ENCODE measurements around the gene ARL3. TPM values are rescaled to one million over a fixed set of nuclear protein-coding genes. Genes with fewer than 3 reads are reported as not detected.

Gene ARL3
- total RNA-seq, 1 donor = 6.0 TPM

DNA sequence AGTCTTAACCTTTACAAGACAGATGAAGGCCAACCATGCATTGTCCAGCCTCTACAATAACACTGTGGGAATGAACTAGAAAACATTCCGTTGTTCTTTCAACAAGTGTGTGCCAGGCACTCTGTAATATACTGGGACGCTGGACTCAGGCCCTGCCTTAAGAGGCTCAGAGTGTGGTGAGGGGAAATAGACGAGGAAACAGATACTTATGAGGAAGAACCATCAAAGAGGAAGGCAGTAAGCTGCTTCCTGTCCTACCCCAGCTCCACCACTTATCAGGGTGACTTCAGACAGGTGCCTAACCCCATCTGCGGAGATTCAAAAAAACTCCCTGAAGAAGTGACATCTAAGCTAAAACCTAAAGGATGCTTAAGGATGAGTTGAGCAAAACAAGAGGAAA, 78.8 kb downstream of the ARL3 start:
- H3K4me3 ChIP-seq (ENCODE audit: low read depth, low read length) = no peak overlapping the region
- TF ChIP-seq CTCF (IDR thresholded peaks at IDR 0.05; ENCODE audit: insufficient read depth, low read depth, low read length) = no peak
- DNase-seq (ENCODE audit: low read depth) = no peak

- no peak for DNase-seq (ENCODE audit: low read depth)
- no peak overlapping the region for H3K4me3 ChIP-seq (ENCODE audit: low read depth, low read length)
- no peak for TF ChIP-seq CTCF (IDR thresholded peaks at IDR 0.05; ENCODE audit: insufficient read depth, low read depth, low read length)
Observed at GRCh38 chr10:102634686-102635085, 79.5 kb downstream of the ARL3 start.

GRCh38 chr10:102633848-102634247, 80.3 kb downstream of the ARL3 start:
- DNase-seq (ENCODE audit: low read depth) = no peak
- no peak overlapping the region for H3K4me3 ChIP-seq (ENCODE audit: low read depth, low read length)

GRCh38 chr10:102633287-102633686, 80.9 kb downstream of the ARL3 start:
- TF ChIP-seq CTCF (IDR thresholded peaks at IDR 0.05; ENCODE audit: insufficient read depth, low read depth, low read length) = no peak
- peak; percentile 70 for DNase-seq (ENCODE audit: low read depth)
- H3K4me3 ChIP-seq (ENCODE audit: low read depth, low read length) = no peak overlapping the region

More at GRCh38 chr10:102633848-102634247, 80.3 kb downstream of the ARL3 start:
- TF ChIP-seq CTCF (IDR thresholded peaks at IDR 0.05; ENCODE audit: insufficient read depth, low read depth, low read length) = no peak

DNA sequence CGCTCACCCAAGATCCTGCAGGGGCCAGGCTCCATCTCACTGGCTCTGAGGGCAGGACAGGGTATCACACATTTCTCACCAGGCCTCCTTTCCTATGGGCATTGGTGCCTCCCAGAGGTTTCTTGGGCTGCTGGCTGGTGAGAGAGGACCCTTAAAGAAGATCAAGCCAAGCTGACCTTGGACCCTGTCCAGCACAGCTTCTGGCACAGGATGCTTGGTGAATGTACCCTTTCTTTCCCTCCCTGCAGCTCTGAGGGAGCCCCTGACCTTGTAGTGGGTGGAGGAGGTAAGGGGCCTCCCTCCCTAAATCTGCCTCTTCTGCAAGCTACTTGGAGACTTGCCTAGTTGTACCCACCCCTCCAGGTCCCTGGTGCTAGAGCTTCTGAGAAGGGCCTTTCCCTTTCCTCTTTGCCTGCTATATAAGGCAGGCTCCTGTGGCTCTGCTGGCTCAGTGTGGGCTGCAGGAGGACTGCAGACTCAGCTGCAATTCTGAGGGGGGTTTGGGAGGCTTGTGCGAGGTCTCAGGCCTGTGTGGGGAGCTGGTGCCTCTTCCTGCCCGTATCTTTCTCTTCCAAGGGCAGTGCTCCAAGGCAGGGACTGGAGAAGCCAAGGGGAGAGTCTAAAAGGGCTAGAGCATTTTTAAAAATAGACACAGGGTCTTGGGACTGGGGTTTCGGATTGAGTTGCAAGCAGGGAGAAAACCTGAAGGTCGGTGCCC, 81.6 kb downstream of the ARL3 start:
- no peak overlapping the region for H3K4me3 ChIP-seq (ENCODE audit: low read depth, low read length)
- no peak for TF ChIP-seq CTCF (IDR thresholded peaks at IDR 0.05; ENCODE audit: insufficient read depth, low read depth, low read length)
- peak; percentile 55 for DNase-seq (ENCODE audit: low read depth)

GRCh38 chr10:102631525-102632393, 82.4 kb downstream of the ARL3 start:
- TF ChIP-seq CTCF (IDR thresholded peaks at IDR 0.05; ENCODE audit: insufficient read depth, low read depth, low read length) = no peak
- DNase-seq (ENCODE audit: low read depth) = no peak
- H3K4me3 ChIP-seq (ENCODE audit: low read depth, low read length) = no peak overlapping the region
